Activated CD8-positive, alpha-beta memory T cell treated with anti-CD3 and anti-CD28 coated beads for 1 hour (primary cell): ENCODE measurements around the gene SMYD5.
"Not testable (repeated sequence)": the region's sequence is repeated elsewhere in the genome, so short reads cannot be mapped to it uniquely, and the experiment has no call there.

ENCODE experiments used
- DNase-seq, 2 donors: peaks; one replicate each; pipeline ENCODE4 v3.0.0-alpha.2; 2020; ENCODE audit warnings: low read depth in 1 of 2; ENCODE audit errors: extremely low read depth in 1 of 2

The SMYD5 gene

DNA sequence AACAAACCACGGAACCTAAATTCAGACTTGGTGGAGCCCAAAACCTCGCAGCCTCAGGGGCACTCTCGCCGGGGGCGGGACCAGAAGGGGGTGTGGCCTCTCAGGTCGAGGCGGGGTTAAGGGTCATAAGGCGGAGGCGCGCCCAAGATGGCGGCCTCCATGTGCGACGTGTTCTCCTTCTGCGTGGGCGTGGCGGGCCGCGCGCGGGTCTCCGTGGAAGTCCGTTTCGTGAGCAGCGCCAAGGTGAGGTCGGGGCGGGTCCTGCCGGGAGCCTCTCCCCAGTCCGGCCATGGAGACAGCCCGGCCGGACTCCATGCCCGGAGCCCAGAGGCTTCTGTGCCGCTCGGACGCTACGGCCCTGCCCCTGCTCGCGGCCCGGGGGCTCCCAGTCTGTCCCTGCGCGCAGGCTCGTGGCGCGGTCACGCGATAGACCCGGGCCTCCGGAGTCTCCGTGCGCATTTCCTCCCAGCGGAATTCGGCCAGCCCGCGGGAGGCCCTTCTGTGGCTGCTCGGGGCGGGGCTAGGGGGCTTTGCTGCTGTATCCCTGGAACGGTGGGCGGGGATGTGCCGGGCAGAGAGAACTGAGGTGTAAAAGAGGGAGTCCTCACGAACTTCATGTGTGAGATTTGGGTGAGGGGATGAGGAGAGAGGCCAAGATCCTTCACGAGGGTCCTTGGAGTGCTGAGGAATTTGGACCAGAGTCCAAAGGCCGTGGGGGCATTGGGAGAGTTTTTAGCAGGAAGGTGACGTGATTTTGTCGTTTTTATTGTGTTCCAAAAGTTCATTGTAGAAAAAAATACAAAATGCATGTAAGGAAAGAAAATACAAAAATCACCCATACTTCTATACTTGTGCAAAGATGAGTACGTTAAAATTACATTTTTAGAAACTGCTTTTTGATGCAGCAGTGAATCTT is at the start of gene SMYD5:
SMYD5 (plus strand) TSS at position 126 of the 916 bp plus-strand sequence; CDS start at position 148, 22 bp downstream.
- peak; percentile 81 to 83 for DNase-seq

DNA sequence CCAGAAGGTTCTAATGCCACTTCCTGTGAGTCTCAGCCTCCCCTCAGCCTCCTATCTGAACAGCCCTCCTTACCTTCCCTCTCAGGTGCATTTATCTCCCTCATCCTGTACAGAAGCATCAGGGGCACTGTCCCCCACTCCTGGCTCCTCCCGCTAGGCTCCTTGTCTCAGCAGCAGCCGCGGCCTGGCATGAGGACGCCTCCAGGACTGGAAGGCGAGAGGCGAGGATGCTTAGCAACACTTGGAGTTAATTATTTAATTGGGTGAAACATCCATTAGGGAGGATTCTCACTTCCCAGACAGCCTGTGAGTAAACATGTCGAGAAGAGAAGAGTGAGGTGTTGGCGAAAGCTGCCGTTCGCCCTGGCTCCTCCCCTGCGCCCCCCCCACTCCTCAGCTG is 48.1 kb upstream of the SMYD5 start:
- DNase-seq, result not testable (repeated sequence)

- DNase-seq, result not testable (repeated sequence)
These were observed 47.2 kb upstream of the SMYD5 start for GRCh38 chr2:73166813-73167212.

- not testable (repeated sequence) for DNase-seq
These were observed 45.7 kb upstream of the SMYD5 start for GRCh38 chr2:73168348-73168747.

DNA sequence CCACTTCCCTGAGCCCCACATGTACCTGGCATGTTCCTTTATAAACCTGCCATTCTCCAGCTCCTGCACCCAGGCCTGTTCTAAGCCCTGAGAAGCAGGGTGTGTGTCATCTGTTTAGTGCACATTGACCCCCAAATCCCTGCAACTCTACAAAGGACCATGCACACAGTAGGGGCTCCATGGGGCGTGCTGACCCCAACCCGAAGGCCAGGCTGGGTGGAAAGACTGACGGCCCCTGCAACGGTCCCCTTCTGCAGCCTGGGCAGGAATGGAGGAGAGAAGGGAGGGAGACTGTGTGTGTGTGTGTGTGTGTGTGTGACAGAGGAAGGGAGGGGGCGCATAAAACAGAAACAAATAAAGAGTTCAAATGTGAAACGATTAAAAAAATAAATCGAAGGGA is 43.7 kb upstream of the SMYD5 start:
- DNase-seq, result not testable (repeated sequence)

DNA sequence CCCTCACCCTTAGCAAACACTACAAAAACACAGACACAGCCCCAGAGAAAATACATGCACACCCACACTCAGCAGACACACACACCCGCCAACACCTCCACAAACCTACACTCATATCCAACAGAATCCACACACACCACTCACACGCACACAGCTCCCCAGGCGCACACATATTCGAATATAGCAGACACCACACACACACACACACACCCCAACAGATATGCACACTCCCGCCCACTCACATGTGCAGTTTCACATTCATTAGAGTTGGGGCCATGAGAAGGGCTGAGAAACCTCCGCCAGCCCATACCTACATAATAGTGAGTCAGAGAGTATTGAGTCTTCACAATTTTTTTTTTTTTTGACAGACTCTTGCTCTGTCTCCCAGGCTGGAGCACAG is 41.1 kb upstream of the SMYD5 start:
- no peak for DNase-seq

DNA sequence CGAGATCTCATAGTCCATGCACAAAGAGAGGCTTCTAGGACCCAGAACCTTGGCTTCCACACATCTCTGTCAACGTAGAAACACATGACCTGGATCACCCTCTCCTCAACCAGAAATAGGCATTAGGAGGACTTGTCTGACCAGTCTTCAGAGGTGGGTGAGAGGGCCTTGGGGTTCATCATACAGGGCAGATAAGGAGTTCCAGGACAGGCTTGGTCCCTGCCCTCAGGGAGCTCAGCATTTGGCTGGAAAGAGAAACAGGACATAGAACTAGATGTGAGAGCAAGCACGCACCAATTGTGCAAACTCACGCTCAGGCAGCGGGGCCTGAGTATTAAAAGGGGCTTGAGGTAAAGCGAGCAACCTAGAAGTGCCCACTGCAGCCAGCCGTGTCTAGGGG is 40.3 kb upstream of the SMYD5 start:
- no peak for DNase-seq

DNA sequence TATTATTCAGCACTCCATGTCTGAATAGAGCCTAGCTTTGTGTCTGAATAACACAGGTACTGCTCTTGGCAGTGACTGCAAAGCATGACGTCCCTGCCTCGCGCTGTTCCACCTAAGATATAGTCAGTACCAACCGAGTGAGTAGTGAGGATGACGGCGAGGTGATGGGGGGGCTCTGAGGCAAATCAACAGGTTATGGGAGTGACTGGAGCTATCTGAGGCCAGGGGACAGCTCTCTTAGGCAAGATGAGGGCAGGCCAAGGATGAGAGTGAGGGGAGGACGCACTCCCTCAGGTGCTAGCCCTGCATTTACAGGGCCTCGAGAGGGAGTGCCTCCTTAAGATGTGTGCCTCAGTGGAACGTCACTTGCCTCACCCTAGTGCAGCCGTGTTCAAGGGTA is 39.8 kb upstream of the SMYD5 start:
- DNase-seq, result no peak

DNA sequence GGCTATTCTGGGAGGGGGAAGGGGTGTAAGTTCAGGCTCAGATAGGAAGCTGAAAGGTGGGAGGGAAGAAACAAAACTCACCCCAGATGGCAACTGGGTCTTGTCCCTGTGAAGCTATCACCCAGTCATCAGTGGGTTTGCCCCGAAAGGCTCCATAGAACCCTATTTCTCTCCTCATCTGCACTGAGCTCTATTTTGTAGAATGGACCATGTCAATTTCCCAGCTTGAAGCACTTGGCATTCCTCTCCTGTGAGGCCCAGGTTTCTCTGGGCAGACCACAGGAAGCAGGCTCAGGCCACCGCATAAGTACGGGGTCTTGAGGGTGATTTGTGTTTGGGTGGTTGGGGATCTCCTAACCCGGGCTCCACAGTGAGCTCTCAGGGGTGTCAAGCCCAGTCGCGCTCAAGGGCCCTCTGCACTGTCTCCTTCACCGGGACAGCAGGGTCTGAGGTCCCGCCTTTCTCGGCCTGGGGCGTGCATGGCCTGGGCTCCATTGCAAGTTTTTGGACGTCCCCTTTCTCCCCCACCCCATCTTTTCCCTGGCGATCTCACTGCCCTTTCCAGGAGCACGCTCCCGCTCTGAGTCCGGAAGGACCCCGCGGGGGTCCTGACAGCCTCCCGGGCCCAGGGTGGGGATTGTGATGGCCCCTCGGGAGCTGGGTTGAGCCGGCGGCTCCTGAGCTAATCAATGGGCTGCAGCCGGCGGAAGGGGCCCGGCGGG is 38.9 kb upstream of the SMYD5 start:
- DNase-seq, result no peak

GRCh38 chr2:73175663-73176204 is 38.3 kb upstream of the SMYD5 start:
- DNase-seq, result peak; percentile 28 to 54

DNA sequence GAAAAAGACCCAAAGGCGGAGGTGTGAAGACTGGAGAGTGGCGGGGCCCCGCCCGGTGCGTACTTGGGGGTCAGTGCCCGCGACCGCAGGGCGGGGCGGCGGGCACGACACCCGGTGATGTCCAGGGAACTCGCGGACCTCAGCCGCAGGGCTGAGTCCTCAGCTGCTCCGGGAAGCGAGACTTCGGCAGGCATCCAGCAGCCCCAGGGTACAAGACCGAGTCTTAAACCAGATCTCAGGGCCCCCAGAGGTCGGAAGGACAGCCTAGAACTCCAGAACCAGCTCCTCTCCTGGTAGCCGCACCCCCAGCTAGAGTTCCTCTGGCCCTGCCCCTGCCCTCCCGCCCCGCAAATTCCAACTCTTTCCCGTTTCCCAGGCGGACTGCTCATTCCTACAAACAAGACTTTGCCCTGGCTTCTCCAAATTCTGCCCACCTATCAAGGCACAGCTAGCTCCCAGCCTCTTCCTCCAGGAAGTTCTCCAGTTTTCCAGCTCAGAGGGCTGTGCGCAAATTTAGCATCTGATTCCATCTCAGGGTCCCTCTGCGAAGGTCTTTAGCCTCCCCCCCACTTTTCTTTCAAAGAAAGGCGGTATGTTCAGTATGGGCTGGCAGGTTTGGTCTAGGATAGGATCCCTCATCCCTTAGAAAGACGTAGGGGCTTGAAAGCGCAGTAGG is 37.7 kb upstream of the SMYD5 start:
- DNase-seq, result no peak

- peak; percentile 69 to 88 for DNase-seq
These were observed 37.0 kb upstream of the SMYD5 start for GRCh38 chr2:73176881-73177644.

DNA sequence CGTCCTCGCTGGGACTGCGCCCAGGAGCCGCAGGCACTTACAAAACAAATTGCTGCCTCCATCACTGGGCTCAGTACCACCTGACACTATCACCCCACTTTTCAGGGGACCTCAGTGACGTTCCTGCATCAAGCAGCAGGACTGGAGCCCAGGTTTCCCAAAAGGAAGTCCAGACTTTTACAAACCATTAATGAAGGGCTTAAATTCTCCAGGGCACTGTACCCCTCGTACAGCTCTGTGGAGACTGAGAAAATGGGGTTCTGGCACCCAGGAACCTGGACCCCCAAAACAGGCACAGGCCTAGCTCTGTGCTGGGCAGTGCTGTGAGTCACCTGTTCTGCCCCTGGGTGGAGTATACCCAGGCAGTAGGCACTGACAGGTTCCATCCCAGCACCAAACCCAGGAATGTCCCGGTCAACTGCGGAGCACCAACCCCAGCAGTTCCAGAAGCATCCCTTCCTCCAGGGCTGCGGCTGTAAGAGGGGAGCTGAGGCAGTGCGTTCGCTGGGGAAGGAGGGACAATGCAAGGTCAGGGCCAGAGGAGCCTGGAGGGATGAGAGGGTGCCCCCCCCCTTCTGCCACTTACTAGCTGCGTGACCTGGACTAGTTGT is 36.3 kb upstream of the SMYD5 start:
- no peak for DNase-seq

DNA sequence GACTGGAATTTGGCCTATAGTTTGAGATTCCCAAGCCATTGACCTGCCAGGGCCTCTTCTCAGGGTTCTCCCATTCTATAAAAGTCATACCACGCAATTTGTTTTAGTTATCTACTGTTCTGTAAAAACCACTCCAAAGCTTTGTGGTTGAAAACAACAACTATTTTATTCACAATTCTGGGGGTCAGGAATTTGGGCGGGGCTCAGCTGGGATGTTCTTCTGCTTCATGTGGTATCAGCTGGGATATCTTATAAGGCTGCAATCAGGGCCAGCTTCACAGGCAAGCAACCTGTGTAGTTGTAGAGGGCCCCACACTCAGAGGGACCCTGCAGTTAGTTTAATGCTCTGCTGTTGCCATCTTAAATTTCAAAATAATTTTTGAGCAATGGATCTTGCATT is 28.1 kb upstream of the SMYD5 start:
- no peak for DNase-seq

- DNase-seq, result no peak
These were observed 26.5 kb upstream of the SMYD5 start for GRCh38 chr2:73187549-73187948.

GRCh38 chr2:73197579-73197978 is 16.5 kb upstream of the SMYD5 start:
- DNase-seq, result no peak

DNA sequence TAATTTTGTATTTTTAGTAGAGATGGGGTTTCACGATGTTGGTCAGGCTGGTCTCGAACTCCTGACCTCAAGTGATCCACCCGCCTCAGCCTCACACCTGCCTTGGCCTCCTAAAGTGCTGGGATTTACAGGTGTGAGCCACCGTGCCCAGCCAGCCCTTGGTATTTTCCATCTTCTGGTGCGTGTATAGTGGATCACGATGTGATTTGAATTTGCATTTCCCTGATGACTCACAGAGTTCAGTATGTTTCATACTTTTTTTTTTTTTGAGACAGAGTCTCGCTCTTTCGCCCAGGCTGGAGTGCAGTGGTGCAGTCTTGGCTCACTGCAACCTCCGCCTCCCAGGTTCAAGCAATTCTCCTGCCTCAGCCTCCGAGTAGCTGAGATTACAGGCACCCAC is 13.8 kb upstream of the SMYD5 start:
- not testable (repeated sequence) for DNase-seq

- no peak for DNase-seq
These were observed 11.6 kb upstream of the SMYD5 start, which contains the start of gene NOTO for GRCh38 chr2:73202156-73203054. Gene NOTO (plus strand): TSS chr2:73202574. CDS start chr2:73202667, 93 bp downstream.
